Umbilical cord (tissue), 2 donors: ENCODE measurements around the gene HOXA9. TPM values are rescaled to one million over a fixed set of nuclear protein-coding genes. Genes with fewer than 3 reads are reported as not detected.

Source experiments
- DNase-seq: peaks from one replicate; pipeline ENCODE4 v3.0.0-alpha.2; 2015; ENCODE audit warnings: low spot score
- total RNA-seq: library from RNA; depleted of rRNA; stranded (reverse); fragments of >200 nt; gene quantifications from one replicate; pipeline ENCODE4 v1.2.3, GENCODE V29; 2014; ENCODE audit warnings: low replicate concordance; ENCODE audit not compliant: insufficient read depth

HOXA9 gene
- total RNA-seq, 1 donor from 2014 or later: 18.8 TPM

DNA sequence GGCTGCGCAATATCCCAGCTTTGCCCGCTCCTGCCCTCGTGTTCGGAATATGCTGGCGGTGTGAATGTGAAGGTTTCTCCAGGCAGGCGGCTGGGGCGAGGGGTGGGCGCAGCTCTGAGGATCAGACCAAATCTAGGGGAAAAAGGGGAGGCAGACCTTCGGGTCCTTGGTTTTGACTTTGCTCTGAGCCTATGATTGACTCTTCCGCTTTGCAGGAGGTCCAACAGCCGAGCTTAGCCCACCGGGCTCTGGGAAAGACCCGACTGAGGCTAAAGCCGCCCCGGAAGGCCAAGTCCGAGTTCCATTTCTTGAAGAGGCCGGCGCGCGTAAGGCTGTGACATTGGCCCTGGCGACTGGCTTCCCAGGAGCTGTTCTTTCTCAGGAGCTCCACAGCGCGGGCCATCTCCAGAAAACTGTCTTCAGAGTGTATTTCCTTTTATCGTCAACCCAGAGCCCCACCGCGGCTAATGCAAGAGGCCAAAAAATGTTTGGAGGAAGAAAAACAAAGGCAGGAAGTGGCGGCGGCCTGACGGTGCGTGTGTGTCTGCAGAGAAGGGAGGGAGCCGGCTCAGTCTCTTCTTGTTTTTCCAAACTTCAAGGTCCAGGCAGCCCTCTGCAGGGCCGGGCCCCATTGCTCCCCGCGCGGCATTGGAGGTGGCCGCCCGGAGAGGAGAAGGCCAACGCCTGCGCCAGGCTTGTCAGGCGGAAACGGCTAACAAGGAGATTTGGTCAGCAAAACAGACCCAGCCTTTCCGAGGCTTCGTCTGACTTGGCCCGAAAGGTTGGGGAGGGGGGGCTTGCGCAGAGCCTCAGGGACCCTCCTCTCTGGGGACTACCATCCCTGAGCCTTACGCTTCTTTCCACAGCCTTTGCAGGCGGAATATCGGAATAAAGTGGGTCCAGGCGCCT lies 23.3 kb upstream of the HOXA9 start:
- peak; percentile 57 for DNase-seq

DNA sequence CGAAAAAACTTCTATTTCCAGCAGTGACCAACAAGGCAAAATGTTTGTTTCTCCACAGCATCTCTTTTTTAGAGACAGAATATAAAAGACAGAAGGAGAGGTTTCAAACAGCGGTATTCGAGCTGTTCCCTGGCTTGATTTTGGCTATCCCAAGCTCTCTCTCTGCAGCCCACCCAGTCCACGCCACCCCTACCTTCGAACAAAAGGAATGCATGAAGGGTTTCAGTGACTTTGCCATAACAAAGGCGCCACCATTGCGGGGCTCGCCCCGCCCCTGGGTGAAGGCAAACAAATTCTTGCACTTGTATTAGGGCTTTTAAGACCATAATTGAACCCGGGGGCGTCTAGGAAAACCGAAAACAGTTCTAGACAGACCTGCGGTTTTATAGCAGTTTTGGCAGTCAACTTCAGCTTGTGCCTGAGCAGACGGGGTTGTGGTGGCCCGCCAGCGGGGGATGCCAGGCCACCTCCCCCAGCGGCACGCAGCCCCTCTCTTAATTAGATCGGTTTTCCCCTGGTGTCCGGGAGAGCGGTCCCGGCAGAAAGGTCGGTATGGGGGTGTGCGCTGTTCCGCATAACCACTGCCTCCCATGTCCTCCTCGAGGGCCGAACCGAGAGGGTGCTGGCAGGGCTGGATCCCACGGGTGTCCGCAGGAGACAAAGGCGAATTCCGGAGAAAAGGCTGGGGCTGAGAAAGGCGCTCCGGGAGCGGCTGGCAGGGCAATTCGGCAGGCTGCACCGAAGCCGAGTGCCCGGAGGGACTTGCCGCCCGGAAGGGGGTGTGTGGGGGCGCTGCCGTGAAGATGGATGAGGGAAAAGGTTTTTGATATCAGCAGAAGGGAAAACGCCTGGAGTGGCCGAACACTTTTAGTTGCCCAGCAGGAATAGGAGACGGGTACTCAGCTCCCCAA lies 22.4 kb upstream of the HOXA9 start:
- no peak for DNase-seq

DNA sequence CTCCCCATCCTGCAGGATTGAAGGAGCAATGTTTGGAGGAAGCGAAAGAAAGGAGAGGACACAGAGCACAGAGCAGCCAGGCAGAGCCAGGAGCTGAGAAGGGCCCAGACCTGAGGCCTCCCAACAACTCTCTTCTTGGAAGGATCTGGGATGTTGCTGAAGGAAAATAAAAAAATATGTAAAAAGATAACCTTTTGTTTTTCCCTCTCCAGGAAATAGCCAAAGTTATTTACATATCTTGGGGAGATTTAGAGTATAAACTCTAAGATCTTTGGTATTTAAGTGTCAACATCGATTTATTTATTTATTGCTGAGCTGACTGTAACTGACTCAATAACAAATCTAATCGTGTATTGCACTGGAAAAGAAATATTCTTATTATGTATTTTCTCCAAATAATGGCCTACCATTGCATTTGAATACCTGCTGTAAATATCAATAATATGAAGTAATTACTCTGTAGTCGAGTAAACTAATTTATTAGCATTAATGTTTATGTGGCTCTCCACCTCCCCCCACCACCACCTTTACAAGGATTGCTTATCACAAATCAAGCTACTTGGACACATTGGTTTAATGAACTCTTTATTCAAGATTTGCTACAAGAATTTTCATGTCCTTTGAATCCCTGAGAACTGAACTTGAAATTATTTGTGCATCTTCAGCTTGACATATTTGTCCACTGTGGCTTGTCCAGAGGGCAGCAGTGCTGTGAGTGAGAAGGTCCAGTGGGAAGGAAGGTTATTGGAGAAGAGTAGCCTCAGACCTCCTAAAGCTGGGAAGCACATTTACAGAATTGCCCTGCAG lies 21.5 kb upstream of the HOXA9 start:
- DNase-seq: no peak

DNA sequence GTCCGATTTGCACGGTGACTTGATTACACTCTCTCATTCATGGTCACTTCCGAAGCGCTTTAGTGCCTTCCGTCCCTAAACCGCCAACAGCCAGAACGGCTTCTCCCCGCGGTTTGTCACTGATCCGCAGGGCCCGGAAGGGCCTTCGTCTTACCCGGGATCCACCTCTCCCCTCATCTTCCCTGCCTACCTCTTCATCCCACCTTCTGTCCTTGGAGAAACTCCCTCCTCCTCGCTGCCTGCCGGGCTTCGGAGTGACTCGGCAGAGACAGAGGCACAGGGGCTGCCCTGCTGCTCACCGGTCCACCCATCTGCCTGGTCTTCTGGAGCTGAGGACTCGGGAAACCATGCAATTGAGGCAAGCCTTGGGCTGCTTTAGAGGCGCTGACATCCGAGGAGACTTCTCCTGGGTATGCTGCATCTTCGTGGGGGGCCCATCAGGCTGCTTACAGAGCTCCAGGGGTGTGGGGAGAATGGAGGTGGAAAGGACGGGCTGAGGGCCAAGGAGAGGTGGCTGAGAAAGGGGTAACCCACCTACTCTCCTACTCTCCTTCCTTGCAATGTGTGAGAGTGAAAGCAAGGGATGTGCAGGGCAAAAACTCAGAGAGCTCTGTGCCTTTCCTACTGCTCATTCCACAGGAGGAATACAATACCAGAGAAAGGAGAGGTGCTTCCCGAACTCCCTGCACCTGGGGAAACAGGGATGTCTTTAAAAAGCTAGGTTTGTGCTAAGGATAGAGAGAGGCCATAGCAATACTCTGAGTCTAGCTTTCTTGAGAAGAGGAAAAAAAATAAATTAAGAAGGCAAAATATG lies 20.7 kb upstream of the HOXA9 start:
- no peak for DNase-seq

DNA sequence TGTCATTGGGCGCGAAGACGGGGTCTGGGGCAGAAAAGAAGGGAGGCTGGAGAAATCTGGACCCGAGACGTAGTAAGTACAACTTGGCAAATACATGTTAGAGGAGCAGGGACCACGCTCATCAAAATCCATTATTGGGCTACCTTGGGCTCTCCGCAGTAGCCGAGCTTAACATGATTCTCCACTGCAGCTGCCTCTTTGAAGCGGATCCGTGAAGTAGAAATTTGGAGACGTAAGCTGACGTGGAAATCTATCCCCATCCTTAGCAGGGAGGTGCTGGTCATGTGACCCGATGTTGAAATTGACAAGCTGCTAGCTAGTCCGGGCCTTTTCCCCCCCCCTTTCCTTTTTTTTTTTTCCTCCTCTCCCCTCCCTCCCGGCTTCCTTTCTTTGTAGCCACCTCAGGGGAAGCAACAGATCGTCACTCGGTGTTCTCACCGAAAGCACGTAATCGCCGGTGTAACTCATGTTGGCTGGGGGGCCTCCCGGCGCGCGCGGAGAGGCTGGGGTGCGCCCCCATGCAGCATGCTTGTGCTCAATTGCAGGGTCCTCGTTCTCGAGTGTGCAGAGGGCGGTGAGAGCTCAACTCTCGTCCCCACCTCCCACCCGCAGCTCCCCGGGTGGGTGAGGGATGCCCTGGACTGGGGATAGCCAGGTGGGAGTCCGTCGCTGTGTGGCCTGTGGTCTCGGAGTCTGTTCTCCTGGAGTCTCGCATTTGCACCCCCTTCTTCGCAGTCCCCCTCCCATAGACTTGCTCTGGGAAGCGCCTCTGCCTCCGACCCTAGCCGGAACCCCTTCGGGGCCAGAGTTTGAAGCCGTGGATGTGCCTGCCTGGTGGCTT lies 19.9 kb upstream of the HOXA9 start, which contains the start of gene HOXA11:
TSS of gene HOXA11 (minus strand) at position 220 of the 841 bp plus-strand sequence. CDS start at position 132, 88 bp downstream.
- DNase-seq: peak; percentile 97

DNA sequence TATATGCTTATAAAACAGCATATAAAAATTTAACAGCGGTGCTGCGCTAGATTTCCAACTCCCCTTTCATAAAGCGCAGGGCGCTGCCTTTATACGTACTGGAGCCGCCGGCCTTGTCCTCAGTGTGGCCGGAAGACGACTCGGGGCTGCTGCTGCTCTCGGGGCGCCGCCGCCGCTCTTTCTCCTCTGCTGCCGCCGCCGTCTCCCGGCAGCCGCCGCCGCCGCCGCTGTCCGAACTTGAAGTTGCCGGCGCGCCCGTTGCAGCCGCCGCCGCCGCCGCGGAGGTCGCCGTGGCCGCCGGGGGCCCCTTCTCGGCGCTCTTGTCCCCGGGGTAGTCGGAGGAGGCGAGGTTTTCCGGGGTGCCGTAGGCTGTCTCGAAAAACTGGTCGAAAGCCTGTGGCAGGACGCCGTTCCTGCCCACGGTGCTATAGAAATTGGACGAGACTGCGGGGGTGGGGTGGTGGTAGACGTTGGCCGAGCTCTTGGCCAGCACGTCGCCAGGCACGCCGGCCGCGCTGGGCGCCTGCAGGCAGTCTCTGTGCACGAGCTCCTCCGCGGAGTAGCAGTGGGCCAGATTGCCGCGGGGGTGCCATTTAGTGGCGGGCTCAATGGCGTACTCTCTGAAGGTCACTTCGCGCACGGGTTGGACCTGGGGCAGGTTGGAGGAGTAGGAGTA lies 19.1 kb upstream of the HOXA9 start:
- no peak for DNase-seq

DNA sequence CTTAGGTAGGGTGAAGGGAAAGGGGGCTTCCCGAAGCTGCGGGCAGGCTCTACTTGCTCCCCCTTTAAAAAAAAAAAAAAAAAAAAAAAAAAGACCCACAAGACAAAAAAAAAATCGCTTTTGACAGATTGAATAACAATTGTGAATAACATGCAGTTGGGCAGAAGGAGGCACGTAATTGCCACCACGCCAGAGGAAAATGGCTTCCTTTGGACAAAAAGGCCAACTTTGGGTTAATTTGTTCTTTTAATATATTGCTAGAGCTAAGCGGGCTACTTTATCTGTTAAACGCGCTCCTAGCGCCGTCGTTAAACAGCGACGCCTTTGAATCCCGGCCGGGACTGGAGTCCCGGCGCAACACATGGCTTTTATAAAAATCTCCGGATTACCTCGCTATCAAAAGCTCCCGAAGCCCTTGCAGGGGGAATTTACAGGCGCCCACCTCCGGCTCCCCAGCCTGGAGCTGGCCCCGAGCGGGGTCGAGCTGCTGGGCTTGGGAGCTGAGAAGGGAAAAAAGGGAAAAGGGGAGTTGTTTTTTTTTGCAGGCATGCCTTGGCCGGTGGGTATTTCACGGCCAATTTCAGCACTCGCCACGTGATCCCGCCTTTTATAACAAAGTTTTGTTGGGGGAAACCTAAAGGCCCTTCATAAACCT lies 18.5 kb upstream of the HOXA9 start:
- no peak for DNase-seq

DNA sequence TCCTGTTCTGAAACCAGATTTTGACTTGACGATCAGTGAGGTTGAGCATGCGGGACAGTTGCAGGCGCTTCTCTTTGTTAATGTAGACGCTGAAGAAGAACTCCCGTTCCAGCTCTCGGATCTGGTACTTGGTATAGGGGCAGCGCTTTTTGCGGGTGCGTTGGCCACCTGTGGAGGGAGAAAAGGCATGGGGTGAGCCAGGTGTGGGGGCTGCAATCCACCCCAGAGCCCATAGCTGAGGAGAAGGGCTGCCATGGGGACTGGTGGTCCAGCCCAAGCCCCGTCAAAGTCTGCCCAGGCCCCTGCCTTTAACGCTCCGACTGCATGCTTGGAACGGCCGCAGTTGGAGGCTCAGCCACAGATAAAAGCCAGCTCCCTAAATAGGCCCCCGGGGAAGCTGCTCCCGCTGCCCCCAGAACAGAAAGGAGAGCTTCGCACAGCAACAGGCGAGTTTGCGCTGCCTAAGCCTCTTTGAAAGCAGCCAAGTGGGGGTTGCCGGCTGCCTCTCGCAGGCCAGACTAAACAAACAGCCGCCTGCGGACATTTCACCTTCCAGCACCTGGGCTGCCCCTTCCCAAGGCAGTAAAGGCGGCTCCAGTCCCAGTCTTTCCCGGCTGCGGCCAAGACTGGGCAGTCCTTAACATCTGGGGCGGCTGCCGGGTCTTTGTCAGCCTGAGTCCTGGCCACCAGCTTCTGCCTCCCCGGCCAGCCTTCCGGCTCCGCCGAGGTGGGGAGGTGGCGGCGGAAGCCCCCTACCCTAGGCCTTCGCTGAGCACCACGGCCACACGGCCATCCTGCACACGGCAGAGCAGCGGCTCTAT lies 17.7 kb upstream of the HOXA9 start:
- no peak for DNase-seq

DNA sequence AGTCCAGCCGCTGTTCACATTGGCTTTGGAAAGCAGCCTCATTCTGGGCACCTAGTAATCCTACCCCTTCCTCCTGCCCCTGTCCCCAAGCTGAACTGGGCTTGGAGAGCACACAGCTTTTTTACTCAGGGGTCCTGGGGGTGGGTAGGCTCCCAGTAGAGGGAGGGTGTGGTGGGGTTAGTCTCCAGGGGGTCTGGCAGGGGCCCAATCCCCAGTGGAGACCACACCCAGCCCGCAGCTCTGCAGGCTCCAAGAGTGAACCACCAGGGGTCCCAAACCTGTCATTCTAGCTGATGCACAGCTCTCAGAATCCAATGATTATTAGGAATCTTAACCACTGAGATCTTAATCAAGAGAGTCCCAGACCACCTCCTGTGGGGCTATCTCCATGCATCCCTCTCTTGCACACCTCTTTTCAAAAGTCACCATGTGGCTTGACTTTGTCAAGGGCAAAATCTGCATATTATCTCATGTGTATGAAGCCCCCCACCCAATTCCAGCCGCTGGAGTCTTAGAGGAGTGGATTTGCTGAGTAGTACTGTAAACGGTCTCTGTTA lies 17.0 kb upstream of the HOXA9 start:
- no peak for DNase-seq

DNA sequence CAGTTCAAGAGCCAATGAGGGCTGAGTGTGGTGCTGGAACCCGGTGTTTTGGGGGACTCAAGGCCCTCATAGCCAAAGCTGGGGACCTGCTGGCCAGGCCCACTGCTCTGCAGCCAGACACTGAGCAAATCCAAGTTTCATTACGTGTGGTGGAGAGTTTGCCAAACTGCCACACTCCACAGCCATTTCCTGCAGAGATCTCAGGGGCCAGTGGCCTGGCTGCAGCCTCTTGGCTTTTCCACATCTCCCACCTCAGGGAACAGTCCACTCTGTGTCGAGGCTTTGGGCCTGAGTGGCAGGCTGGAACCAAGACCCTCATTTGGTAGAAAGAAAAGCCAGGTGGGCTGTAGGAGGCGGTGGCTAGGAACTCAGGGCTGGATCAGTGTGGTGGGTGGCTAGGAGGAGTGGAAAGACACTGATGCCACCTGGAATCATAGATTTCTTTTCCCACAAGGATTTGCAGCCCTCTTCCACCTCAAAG lies 16.5 kb upstream of the HOXA9 start:
- no peak for DNase-seq

DNA sequence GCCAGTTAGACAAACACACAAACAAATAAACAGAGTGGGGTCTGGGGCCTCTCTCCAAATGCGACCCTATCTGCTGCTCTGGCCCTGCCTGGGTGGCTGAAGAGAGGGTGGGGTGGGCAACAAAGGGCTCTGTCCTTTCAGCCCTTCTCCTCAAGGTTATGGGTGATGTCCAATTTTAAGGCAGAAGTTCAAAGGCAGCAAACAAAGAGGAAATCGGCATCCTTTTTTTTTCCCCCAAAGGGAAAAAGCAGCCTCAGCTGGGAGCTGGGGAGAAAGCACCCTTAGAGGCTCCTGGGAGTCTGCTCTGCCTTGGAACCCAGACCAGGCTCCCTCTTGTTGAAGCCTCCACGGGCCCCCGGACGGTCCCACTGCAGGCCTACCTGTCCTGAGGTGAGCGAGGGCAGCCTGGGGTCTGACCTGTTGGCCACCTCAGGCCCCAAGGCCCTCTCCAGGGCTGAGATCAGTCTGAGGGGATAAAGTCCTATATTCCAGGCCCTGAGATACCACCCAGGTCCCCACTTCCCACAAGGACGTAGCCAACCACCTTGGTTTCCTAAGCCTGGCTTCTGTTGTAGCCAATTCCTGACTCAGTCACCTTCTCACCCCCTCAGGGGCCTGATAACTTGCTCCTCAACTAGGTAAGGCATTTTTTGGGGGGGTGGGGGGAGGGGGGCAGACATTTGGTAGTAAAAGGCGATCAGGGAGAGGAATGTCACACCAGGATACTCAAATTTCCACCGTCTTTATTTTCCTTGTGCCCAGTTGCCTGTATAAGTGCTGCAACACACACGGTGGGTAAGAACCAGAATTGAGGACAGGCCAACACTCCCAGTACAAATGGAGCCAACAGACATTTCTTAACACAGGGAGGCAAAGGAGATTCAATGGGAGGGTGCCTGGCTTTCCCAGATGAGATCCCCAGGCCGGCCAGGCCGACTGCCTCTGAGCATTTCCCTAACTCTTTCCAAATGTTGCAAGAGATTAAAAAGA lies 15.4 kb upstream of the HOXA9 start:
- no peak for DNase-seq

DNA sequence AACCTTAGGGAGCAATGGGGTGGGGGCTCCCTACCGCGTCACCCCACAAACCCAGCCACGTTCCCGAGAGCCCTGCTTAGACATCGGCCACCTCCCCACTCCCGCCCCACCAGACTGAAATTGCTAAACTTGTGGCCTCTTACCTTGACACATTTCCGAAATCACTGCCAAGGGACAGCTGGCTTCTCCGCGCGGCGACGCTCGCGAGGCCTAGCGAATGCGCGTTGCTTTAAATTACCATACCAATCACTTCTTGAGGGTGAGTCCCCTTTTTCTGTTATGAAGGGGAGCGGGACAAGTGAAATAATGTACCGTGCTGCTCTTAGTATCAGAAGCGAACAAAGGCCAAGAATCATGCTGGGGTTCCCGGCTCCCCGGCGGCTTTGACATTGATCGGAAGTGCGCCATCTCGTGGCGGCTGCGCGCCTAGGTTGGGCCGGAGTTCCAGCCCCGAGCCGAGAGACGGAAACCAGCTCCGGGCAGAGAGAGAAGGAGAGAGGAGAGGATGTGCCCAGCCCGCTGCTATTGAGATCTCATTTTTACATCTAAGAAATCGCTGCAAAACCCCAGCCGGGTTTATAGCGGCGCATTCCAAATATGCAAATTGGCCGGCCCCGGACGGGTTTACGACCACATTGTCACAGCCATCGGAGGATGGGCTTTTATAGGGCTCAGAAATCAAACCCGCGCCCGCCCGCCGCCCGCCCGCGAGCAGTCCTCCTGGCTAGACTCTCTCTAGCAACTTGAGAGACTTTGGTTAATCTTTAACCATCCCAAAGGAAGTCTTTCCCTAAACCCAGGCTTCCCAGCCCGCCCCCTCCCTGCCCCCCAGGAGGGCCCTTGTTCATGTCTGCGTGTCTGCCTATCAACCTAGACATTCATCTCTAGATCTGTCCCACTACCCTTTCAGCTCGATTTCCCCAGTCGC lies 14.4 kb upstream of the HOXA9 start:
- DNase-seq: peak; percentile 94

DNA sequence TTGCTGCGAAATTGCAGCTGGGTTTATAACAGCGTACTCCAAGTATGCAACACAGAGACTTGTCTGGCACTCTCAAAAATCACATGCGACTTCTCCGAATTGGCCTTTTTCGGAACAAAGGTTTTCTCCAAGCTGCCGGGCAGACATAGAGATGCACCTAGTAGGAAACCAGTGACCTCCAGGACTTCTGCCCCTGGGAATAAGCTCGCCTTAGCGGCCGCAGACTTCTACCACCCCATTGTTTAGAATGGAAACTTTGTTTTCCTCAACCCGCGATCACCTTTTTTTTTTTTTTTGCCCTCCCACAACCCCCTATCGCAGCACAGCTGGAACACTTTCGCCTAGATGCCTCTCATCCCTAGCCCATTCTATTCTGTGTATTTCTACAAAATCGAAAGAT lies 13.7 kb upstream of the HOXA9 start:
- DNase-seq: no peak

DNA sequence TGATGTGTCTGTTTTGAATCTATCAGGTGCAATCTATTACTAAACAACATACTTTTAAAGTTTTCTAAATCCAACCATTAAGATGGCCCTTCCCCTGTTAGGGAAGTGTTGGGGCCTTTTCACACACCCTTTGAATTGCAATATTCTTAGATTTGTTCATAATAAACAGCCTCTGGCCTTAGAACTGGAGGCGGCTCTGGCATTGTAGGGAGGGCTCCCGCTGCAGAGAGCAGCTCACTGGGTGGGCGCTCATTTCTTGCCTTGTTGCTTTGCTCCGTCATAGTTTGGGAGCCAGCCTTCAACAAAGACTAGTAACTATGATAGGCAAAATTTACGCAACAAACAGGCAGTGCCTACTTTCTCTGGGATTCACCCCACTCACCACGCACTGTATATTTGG lies 13.0 kb upstream of the HOXA9 start:
- no peak for DNase-seq

DNA sequence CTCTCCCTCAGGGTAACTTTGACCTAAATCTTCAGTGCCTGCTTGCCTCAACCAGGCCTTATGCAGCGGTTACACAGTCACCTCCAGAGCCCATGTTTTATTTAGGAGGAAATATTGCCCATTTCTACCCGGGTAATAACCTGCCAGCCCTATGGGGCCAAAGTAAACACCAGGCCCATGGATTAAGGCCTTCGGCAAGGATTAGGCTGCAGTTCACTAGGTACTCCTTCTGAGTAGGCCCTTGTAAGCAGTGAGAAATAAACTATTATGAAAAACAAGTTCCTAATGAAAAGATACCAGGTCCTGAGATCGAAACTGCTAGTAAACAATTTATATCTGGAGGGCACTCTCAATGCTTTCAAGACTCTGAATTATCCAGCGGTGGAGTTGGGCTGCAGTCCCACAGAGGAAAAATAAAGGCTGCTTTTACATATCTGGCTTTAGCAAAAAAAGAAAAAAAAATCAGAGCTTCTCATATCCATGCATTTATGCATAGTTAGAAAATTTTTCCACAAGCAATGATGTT lies 12.5 kb upstream of the HOXA9 start:
- no peak for DNase-seq
